ENCODE data around the gene TRMT11. TPM values are rescaled to one million over a fixed set of nuclear protein-coding genes. Genes with fewer than 3 reads are reported as not detected.

Gene TRMT11
- polyA plus RNA-seq, 1 experiment: 27.3 TPM

GRCh38 chr6:126064748-126065401 is 78.5 kb downstream of the TRMT11 start:
- H3K9me3 ChIP-seq (ENCODE audit: control insufficient read depth, insufficient read depth, low read length): no peaks in the 10 kb centered on the region; the same call in 1 of the 2 replicates
- TF ChIP-seq CTCF (IDR thresholded peaks at IDR 0.05; ENCODE audit: low read depth, low read length): no peak
- H3K27ac ChIP-seq (ENCODE audit: low read depth, low read length): no peak overlapping the region
- POLR2A ChIA-PET: no interaction called here
- no peak for DNase-seq (ENCODE audit: low read depth, low spot score)
- CTCF ChIA-PET: interaction anchor here (0.6 to 1.1 kb wide), 2 partner anchors 31 to 722 kb away, joined by 4 to 5 read pairs; no protein-coding TSS in a partner anchor
- H3K27me3 ChIP-seq (ENCODE audit: control insufficient read depth, insufficient read depth, low read length): no peaks in the 10 kb centered on the region
- no peak overlapping the region for H3K4me3 ChIP-seq (ENCODE audit: low read depth, low read length)

GRCh38 chr6:126066053-126067048 is 80.0 kb downstream of the TRMT11 start:
- CTCF ChIA-PET: interaction anchor here (0.7 kb wide), 1 partner anchor 373 kb away, joined by 3 read pairs; no protein-coding TSS in a partner anchor
- no peaks in the 10 kb centered on the region; the same call in 1 of the 2 replicates for H3K9me3 ChIP-seq (ENCODE audit: control insufficient read depth, insufficient read depth, low read length)
- TF ChIP-seq CTCF (IDR thresholded peaks at IDR 0.05; ENCODE audit: low read depth, low read length): no peak
- POLR2A ChIA-PET: no interaction called here
- H3K27me3 ChIP-seq (ENCODE audit: control insufficient read depth, insufficient read depth, low read length): no peaks in the 10 kb centered on the region
- no peak overlapping the region for H3K27ac ChIP-seq (ENCODE audit: low read depth, low read length)
- no peak overlapping the region for H3K4me3 ChIP-seq (ENCODE audit: low read depth, low read length)
- no peak for DNase-seq (ENCODE audit: low read depth, low spot score)

GRCh38 chr6:126067073-126067472 is 80.7 kb downstream of the TRMT11 start:
- no peaks in the 10 kb centered on the region for H3K27me3 ChIP-seq (ENCODE audit: control insufficient read depth, insufficient read depth, low read length)
- CTCF ChIA-PET: interaction anchor here (0.7 kb wide), 1 partner anchor 372 kb away, joined by 3 read pairs; no protein-coding TSS in a partner anchor
- no peak for DNase-seq (ENCODE audit: low read depth, low spot score)
- no peaks in the 10 kb centered on the region; the same call in 1 of the 2 replicates for H3K9me3 ChIP-seq (ENCODE audit: control insufficient read depth, insufficient read depth, low read length)
- H3K4me3 ChIP-seq (ENCODE audit: low read depth, low read length): no peak overlapping the region
- POLR2A ChIA-PET: no interaction called here
- no peak overlapping the region for H3K27ac ChIP-seq (ENCODE audit: low read depth, low read length)
- TF ChIP-seq CTCF (IDR thresholded peaks at IDR 0.05; ENCODE audit: low read depth, low read length): no peak

- H3K9me3 ChIP-seq (ENCODE audit: control insufficient read depth, insufficient read depth, low read length): no peaks in the 10 kb centered on the region; the same call in 1 of the 2 replicates
- H3K27me3 ChIP-seq (ENCODE audit: control insufficient read depth, insufficient read depth, low read length): no peaks in the 10 kb centered on the region
- TF ChIP-seq CTCF (IDR thresholded peaks at IDR 0.05; ENCODE audit: low read depth, low read length): no peak
- no peak overlapping the region for H3K27ac ChIP-seq (ENCODE audit: low read depth, low read length)
- no peak for DNase-seq (ENCODE audit: low read depth, low spot score)
- ChIA-PET POLR2A (no interaction called here), CTCF (no interaction called here)
- no peak overlapping the region for H3K4me3 ChIP-seq (ENCODE audit: low read depth, low read length)
Observed at GRCh38 chr6:126069449-126069848, 83.1 kb downstream of the TRMT11 start.
